DMS 273 (cell line): ENCODE results near the gene EVA1A.
A peak's percentile ranks its signal among the peaks of the same experiment; 100 is the strongest.
"Not testable (repeated sequence)": the region's sequence is repeated elsewhere in the genome, so short reads cannot be mapped to it uniquely, and the experiment has no call there.

ENCODE experiments used
- DNase-seq: peaks from one replicate; lab custom pipeline; 2025; ENCODE audit not compliant: unreplicated experiment; lab: John Stamatoyannopoulos, UW

The EVA1A gene

DNA sequence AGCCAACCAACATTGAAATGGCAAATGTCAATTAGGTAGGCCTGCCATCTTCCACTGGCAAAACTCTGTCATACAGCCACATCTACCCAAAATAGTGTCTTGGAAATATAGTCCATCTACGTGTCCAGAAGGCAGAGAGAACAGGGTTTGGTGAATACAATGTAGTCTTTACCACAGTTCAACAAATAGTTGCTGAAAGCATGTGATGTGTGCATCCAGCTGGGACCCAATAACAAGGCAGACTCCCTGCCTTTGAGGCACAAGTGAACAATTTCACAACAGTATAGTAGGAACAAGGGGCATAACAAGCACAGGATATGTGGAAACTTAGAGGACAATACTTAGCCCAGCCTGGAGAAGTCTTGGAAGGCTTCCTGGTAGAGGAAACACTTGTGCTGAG, 72.6 kb downstream of the EVA1A start:
- no peak for DNase-seq

- DNase-seq = not testable (repeated sequence)
Observed at GRCh38 chr2:75486735-75487134, 74.0 kb downstream of the EVA1A start.

- DNase-seq = no peak
Observed at GRCh38 chr2:75484840-75485239, 75.9 kb downstream of the EVA1A start.

GRCh38 chr2:75483878-75484277, 76.9 kb downstream of the EVA1A start:
- no peak for DNase-seq

- DNase-seq = no peak
Observed at GRCh38 chr2:75482398-75482797, 78.3 kb downstream of the EVA1A start.

DNA sequence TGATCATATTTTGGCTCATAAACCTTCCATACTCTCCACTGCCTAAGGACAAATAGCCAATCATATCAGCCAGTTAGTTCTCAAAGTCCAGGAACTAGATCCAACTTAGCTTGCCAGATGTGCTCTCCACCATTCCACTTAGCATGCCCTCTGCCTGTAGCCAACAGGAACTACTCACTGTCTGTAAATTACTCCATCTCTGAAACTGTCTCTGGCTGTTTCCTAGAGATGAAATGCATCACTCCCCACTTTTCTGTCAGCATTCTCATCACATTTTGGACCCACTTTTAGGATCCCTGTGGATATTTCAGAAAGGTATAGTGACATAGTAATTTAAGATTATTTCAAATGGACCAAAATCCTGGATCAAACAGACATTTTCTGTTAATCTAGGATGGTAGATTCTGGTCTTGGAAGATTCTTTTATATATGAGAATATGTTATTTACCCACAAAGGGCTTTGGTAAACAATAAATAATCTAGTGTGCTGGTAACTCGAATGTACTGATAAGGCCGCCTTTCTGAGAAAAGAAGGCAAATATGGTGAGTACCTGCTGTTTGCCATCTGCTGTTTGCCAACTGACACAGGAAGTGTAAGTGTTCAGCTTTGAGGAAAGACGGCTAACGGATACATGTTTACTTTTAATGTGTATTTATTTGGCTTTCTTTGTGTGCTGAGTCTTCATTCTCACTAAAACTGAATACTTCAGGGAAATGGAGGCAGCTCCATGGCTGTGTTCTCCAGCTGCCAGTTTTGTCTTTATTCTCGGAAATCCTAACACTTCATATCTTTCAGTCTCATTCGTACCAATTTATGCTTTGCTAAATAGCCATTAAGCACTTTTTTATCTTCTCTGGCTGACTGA, 79.5 kb downstream of the EVA1A start:
- DNase-seq = peak; percentile 60

- DNase-seq = not testable (repeated sequence)
Observed at GRCh38 chr2:75477696-75478095, 83.0 kb downstream of the EVA1A start.

DNA sequence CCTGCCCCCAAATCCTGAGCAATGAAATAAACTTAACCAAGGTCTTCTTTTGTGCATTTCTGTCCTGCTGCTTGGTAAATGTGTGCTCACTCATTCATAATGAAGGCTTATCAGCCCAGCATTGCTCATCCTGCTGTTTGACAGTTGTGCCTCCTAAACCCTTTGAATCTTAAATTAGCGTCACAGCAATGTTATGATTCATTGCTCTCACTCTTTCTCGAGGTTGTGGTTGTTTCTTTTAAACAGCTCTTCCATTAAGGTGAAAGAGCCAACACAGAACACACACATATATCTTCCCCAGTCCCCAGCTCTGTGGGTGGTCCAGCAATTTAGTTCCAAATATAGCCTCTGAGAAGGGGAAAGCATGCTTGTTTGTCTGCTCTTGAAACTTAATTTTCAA, 84.0 kb downstream of the EVA1A start:
- no peak for DNase-seq

GRCh38 chr2:75475976-75476375, 84.8 kb downstream of the EVA1A start:
- no peak for DNase-seq

GRCh38 chr2:75475049-75475448, 85.7 kb downstream of the EVA1A start:
- DNase-seq = no peak

DNA sequence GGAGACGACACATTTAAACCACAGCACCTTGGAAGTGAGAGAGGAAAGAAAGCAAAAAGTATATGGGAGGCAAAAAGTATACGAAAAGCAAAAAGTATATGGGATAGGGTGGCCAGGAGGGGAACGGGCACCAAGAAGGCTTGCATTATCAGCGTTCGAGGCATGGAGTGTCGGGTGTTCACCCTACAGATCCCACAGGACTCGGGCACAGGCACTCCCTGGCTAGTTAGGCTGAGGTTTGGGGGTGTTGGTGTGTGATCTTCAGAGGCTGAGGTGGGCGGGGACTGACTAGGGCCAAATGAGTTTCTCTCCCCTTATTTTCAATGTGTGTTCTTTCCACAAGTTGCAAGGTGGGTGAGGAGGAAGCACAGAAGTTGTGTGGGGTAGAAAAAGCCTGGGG, 86.6 kb downstream of the EVA1A start:
- no peak for DNase-seq

DNA sequence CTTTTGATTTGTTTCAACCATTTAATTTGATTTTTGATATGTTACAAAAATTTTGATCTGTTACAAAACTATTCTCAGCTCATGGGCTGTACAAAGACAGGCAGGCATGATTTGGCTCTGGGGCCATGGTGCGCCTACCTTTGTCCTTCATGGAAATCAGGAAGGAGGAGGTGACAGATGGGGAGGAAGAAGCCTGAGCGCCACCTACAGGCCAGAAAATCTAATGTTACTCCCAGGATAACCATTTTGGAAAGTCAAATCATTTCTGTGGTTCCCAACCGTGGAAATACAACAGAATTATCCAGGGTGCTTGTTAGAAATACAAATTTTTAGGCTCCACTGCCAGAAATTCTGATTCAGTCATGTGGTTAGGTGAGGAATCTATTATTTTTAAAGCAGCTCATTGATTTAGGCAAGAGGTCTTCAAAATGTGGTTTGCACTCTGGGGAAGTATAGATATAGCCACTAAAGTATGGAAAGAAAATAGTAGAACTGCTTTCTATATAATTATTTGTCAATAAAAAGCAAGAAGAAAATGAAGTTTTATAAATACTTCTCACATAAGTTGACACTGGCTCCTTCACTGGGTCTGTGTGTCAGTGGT, 93.9 kb downstream of the EVA1A start:
- DNase-seq = peak; percentile 71

DNA sequence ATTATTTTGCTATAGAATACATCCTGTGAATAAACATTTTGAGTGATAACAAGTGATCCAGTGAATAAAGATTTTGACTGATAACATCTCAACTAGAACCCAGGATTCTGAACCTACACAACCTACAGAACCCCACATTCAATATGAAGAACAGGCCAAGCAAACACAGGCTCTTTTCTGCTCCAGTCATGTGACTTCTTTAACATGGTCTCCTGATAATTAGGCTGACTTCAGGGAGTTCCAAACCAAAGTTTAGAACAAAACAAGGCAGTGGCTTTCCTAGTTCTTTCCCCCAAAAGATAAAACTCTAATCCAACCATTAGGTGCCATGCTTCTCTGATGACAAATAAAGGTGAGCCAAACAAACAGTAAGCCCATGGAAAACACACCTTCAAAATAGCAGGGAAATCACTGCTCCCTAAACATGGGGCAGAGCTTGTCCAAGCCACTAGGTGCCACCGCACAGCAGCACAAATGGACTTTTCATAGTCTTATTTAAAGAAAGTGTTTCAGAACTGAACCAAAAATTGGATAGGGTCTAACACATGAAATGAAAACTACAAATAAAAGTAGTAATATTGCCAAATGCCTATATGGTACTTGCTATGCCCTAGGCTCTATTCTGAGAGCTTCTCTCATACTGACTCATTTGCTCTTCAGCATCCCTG, 95.3 kb downstream of the EVA1A start:
- peak; percentile 26 for DNase-seq

GRCh38 chr2:75464348-75464946, 96.3 kb downstream of the EVA1A start:
- peak; percentile 26 for DNase-seq

- DNase-seq = no peak
Observed at GRCh38 chr2:75462721-75463120, 98.0 kb downstream of the EVA1A start.

DNA sequence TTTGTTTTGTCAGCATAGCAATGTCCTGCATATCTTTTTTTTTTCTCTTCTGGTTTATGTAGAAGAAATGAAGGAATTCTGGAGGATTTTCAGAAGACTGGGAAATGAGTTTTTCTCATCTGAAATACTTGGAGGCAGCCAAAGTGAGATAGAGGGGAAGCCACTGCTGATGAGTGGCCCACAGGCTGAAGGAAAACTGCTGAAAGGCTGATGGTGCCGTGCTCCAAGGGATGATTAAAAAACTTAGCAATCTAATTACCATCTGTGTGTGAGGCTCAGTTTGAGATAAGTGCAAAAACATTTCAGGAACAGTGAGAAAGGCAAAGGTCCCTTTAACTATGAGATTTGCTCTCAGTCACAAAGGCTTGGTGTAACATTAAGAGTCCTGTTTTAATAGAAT, 98.5 kb downstream of the EVA1A start:
- DNase-seq = no peak

GRCh38 chr2:75460630-75461029, 100.1 kb downstream of the EVA1A start:
- no peak for DNase-seq

DNA sequence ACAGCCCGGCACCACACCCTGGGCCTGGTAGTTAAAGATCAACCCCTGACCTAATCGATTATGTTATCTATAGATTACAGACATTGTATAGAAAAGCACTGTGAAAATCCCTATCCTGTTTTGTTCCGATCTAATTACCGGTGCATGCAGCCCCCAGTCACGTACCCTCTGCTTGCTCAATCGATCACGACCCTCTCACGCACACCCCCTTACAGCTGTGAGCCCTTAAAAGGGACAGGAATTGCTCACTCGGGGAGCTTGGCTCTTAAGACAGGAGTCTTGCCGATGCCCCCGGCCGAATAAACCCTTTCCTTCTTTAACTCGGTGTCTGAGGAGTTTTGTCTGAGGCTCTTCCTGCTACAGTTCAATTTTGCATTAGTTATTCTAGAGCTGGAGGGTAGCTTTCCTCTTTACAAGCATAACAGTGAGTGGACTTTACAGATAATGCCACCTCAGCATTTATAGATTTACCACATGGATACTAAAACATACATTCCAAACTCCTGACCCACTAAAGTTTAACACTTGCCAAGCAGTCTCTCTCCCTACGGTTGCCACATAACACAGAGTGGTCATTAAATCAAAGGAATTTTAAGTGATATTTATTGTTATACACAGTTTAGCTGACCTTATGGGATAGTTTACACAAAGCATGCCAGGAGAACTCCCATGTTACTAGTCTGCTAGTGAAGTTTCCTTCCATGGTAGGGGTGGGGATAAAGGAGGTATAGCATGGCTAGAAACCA, 101.0 kb downstream of the EVA1A start:
- DNase-seq = no peak

- no peak for DNase-seq
Observed at GRCh38 chr2:75458201-75458600, 102.5 kb downstream of the EVA1A start.

GRCh38 chr2:75456825-75457224, 103.9 kb downstream of the EVA1A start:
- no peak for DNase-seq

DNA sequence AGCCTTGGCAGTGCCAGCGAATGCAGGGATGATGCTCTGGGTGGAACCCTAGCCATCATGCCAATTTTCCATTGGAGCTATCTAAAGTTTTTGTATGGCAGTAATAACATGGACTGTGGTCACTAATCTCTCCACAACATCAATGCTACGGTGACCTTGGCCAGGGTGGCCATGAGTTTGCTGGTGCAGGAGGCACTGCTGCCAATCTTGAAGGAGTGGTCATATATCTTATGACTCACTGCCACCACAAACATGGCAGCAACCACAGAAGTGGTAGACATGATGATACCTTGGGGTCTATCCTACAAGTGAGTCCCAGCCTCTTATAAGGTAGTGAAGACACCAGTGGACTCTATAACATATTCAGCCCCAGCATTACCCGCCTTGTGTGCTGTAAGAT, 104.6 kb downstream of the EVA1A start:
- DNase-seq = no peak
